Measurements from ENCODE around the gene RPS27L.

DNA sequence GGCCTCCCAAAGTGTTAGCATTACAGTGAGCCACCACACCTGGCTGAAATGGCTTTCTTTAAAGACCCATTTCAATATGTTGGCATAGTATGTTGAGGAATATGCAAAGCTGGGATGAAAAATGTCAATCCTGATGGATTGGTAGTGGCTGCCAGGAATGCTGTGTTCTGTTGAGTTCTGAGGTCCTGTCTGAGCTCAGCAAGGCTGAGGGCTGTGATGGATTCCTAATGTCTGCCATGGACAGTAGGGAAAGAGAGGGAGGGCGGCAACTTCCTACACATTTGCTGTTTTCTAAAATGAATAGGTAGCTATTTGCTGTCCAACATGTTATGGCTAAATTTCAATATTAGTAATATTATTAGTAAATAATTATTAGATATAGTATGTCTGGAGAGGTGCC is 40.3 kb upstream of the RPS27L start:
- TF ChIP-seq POLR2AphosphoS5 (IDR thresholded peaks at IDR 0.05; ENCODE audit: borderline replicate concordance, low read depth, low read length) (no peak), EZH2 (IDR thresholded peaks at IDR 0.05) (no peak)
